GM23248 (cell line): Measurements from ENCODE around the gene SNX17.

Source experiments
- EZH2 ChIP-seq: fragments of 200-600 bp; sonication (generic); IDR thresholded peaks from 2 replicates; pipeline ENCODE4 v1.6.1; 2018; ENCODE audit warnings: antibody characterized with exemption, mild to moderate bottlenecking; ENCODE audit not compliant: insufficient read depth, poor library complexity, severe bottlenecking
- EZH2phosphoT487 ChIP-seq: fragments of 200-600 bp; sonication (generic); IDR thresholded peaks from 2 replicates; pipeline ENCODE4 v1.6.1; 2018; ENCODE audit warnings: antibody characterized with exemption, moderate library complexity, mild to moderate bottlenecking, low read depth; ENCODE audit not compliant: insufficient read depth

DNA sequence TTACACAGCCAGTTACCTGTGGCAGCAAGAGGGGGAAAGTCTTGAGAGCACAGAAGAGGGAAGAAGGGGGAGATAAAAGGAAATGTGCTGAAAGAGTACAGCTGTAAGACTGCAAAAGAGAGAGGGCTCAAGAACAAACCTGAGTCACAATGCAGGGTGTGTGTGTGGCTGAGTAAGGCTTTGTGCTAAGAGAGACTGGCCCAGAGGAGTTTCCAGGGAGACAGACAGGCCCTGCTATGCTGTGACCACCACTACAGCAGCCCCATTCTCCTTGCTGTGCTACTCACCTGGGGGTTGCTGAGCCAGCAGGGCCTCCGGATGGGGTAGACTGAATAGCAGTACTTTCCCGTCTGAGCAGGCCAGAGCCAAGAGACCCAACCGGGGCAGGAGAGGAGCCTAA, 35.1 kb upstream of the SNX17 start:
- TF ChIP-seq EZH2phosphoT487 (no peak), EZH2 (no peak)
